SIG-M5 treated with dmso at 0.1 percent for 504 hours (cell line): Measurements from ENCODE around the gene KRTCAP2.

Source experiments
- DNase-seq: peaks from one replicate; lab custom pipeline; 2025; ENCODE audit not compliant: unreplicated experiment; lab: John Stamatoyannopoulos, UW

Gene KRTCAP2

DNA sequence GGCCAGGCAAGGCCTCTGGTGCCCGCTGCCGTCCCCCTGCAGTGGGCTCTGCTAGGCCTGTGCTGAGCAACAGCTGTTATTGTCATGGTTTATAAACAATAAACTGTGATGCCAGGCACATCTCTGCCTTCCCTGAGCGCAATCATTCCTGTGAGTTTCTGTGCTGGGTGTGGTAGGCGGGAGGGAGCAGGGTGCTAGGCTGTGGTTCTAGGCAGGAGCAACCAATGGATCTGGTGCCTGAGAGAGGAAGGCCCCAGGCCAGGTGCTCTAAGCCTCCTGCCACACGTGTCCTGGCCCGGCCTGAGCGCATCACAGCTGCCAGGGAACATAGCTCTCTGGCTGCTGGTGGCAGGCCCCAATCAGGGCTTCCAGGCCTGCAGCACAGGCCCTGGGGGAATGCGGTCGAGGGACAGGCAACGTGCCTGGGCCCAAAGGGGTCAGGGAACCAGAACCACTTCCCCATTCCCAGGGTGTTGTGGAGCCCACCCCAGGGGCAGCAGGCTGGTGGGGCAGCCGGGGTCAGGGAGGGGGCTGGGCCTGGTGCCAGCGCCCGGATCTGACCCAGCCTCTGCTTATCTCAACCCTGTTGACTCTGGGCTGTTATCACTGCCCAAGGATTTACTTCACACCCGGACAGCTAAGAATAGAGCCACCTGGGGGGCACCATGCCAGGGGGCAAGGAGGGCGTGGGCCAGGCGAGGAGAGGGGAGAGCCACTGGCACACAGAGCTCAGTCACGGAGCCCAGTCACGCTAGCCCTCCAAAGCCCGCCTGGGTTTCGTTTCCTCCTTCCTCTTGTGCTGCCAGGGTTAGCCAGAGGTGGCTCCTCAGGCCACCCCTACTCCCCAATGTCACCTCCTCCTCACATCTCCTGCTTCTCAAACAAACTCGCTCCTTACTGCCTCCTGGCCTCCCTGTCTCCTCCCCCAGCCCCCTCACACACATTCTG, 12.0 kb upstream of the KRTCAP2 start:
- DNase-seq = peak; percentile 90

DNA sequence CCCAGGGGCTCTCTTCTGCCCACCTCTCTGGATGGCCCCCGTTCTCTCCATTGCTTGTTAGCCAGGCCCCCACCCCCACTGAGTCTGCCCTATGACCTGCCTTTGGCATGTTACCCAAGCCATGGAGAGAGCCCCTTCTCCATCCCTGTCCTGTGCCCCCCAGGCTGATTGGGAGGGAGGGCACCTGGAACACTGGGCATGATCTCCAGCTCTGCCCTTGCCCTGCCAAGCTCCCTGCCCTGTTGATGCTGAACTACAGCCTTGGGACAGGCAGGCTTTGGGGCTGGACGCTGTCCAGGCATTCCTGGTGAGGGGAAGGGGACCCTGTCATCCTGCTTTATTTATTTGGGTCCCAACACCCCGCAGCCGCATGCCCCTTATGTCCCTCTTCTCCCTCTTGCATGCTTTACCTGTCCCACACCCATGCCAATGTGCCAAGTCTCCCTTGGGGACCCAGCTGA, 11.3 kb upstream of the KRTCAP2 start:
- no peak for DNase-seq

DNA sequence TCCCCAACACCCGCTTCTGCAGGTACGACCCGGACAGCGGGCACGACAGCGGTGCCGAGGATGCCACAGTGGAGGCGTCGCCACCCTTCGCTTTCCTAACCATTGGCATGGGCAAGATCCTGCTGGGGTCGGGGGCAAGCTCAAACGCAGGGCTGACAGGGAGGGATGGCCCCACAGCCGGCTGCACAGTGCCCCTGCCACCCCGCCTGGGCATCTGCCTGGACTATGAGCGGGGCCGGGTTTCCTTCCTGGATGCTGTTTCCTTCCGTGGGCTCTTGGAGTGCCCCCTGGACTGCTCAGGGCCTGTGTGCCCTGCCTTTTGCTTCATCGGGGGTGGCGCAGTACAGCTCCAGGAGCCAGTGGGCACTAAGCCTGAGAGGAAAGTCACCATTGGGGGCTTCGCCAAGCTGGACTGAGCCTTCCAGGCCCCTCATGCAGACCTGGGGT, 10.7 kb upstream of the KRTCAP2 start:
- no peak for DNase-seq

DNA sequence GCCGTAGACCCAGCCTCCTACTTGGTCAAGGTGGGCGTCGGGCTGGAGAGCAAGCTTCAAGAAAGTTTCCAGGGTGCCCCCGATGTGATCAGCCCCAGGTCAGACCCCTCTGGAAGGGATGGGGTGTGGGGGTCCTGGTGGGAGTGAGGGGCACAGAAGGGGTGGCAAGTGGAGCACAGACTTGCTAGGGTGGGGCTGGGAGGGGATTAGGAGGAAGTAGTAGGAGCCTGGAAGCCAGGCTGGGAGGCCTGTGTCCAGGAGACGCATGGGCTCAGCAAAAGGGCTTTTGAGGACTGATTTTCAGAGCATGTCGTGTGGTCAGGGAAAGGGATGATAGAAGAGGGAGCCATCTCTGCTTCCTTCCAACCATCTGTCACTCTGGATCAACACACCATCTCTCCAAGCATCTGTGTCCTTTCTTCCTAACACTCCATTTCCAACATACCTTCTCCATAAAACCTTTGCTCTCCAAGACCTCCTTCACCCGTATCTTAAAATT, 9.0 kb upstream of the KRTCAP2 start:
- DNase-seq = no peak

DNA sequence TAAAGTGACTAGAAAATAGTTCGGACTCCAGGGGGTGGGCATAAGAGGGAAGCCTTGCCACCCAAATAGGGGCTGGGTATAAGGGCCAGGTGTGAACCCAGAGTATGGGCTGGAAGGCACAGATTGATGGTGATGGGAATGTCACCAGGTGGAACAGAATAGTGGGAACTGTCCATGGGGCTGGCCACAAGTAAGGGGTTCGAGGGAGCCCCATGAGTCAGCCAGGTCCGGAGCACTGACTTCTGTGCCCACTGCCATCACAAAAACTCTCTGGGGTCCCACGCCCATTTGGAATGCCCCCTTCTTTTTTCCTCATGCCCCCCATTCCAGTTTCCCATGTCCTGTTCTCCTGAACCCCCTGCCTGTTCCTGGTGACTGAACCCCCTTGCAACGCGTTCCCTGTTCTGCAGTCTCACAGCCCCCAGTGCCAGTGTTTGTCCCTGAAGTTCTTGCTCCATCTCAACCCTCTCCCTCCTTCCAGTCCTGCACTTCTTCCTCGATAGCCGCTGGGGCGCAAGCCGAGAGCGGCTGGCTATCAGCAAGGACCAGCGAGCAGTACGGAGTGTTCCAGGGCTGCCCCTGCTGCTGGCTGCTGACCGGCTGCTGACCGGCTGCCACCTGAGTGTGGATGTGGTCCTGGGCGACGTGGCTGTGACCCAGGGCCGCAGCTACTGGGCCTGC, 8.4 kb upstream of the KRTCAP2 start:
- DNase-seq = no peak

DNA sequence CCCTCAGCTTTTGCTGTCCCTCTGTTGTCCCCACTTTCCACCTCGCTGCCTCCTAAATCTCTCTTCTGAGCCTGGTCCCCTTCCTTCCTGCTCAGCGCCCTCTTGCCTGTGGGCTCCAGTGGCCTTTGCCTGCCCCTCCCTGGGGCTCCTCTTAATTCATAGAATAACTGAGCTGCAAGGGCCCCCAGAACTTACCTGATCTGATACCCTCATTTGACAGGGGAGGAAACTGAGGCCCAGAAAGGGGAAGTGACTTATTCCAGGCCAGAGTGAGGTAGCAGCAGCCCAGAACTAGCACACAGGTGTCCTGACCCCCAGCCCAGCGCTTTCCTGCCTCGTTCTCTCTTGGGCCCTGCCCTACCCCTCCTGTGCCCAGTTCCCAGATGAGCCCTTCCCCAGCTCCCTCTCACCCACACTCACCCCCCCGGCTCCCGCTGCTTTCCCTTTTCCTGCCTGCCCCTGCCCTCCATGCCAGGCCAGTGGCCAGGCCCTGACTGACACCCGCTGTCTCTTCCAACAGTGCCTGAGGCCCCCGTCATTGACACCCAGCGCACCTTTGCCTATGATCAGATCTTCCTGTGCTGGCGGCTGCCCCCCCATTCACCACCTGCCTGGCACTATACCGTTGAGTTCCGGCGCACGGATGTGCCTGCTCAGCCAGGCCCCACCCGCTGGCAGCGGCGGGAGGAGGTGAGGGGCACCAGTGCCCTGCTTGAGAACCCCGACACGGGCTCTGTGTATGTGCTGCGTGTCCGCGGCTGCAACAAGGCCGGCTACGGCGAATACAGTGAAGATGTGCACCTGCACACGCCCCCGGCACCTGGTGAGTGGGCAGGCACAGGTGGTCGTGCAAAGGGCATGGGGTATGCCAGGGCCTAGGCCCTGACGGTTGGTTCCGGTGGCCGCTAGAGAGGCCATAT, 6.3 kb upstream of the KRTCAP2 start:
- no peak for DNase-seq

DNA sequence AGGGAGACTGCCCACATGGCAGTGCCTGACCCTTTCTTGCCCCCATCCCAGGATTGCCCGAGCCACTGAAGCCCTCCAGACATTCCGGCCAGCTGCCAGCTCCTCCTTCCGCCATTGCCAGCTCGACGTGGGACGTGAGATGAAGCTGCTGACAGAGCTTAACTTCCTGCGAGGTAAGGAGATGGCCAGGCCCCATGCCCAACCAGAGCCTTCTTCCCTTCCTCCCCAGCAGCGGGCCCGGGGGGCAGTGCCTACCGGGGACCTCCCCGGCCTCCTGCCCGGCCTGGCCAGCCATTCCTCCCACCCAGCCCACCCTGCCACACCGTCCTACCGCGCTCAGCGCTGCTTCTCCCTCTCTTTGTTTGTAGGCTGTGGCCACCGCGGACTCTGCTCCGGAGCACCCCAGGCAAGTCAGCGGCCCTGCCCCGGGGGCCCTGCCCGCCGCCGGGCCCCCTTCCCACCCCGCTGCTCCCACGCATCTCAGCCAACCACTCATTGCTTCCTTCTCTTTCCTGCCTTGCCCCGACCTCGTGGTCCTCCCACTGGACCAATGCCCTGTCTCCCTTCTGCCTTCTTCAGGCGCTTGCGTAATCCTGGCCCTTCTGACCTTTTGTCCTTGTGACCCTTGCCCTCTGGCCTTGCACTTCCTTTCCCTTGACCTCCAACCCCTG, 5.5 kb upstream of the KRTCAP2 start:
- DNase-seq = no peak

DNA sequence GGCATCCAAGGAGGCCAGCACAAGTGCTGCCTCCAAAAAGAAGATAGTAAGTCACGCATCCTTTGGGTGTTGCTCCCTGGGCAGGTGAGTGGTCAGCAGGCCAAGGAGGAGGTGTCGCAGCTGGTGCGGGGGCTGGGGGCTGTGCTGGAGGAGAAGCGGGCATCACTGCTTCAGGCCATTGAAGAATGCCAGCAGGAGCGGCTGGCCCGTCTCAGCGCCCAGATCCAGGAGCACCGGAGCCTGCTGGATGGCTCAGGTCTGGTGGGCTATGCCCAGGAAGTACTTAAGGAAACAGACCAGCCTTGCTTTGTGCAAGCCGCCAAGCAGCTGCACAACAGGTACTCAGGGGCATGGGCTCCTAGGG, 4.8 kb upstream of the KRTCAP2 start:
- no peak for DNase-seq

DNA sequence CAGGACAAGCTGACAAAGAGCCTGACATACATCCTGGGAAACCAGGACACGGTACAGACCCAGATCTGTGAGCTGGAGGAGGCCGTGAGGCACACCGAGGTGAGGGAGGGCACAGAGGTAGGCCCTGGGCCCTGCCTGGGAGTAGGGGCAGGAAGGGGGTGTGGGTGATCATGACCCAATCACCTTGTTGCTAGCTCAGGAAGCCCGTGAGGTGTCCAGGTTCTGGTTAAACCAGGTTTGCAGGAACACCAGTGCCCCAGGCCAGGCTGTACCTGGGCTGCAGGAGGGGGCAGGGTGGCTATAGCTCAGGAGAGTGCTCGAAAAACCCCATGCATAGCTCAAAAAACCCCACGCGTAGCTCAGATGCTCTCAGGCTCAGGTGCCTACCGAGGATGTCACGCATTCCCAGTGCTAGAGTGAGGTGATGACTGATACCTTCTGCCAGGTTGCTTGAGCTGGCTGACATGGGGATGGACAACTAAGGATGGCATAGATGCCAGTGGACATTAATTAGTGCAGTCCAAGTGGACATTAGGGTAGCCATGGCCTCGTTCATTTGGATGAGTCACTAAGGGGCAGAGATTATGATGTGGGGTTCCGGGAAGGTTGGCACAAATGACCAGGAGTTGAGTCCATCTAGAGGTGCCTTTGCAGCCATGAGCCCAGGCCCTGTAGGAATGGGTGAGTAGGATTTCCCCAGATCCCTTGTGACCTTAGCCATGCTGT, 4.3 kb upstream of the KRTCAP2 start:
- peak; percentile 35 for DNase-seq

DNA sequence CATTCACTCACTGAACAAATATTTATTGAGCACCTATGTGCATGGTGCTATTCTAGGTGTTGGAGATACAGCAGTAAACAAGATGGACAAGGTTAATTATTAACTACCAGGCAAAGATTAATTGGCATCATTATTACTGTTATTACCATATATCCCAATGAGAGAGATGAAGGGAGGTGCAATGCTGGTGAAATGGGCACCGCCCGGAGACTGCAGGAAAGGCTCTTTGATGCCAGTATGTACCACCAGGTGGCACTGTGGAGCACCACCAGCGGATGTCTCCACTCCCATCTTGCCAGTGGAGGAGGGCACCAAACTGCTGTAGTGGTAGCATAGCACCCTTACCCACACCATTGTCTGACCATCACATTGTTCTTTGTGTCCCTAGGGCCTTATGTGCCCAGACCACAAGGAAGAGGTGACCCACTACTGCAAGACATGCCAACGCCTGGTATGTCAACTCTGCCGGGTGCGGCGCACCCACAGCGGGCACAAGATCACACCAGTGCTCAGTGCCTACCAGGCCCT, 3.5 kb upstream of the KRTCAP2 start:
- DNase-seq = peak; percentile 86

DNA sequence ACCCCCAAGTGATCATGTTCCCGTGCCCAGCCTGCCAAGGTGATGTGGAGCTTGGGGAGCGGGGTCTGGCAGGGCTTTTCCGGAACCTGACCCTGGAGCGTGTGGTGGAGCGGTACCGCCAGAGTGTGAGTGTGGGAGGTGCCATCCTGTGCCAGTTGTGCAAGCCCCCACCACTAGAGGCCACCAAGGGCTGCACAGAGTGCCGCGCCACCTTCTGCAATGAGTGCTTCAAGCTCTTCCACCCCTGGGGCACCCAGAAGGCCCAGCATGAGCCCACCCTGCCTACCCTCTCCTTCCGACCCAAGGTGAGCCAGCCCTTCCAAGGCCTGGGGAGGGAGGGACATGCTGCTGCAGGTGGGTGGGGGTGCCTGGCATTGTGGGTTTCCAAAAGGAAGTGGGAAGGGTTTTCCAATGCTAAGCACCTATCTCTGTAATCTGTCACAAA, 2.8 kb upstream of the KRTCAP2 start:
- no peak for DNase-seq

DNA sequence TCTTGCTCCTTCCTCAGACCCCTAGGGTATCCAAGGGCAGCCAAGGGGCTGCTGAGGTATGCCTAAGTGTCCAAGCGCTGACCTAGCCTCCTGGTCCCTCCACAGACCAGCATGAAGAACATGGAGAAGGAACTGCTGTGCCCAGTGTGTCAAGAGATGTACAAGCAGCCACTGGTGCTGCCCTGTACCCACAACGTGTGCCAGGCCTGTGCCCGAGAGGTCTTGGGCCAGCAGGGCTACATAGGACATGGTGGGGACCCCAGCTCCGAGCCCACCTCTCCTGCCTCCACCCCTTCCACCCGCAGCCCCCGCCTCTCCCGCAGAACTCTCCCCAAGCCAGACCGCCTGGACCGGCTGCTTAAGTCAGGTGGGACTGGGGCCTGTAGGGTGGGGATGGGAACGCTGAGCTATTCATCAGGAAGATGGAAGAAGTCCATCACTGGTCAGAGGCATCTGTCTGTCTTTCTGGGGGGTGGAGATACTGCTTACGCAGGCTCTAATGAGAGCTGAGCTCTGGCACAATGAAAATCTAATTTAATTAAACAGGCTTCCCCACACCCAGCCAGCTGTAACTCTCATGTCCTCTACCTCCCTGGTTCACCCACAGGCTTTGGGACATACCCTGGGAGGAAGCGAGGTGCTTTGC, 2.3 kb upstream of the KRTCAP2 start:
- no peak for DNase-seq

DNA sequence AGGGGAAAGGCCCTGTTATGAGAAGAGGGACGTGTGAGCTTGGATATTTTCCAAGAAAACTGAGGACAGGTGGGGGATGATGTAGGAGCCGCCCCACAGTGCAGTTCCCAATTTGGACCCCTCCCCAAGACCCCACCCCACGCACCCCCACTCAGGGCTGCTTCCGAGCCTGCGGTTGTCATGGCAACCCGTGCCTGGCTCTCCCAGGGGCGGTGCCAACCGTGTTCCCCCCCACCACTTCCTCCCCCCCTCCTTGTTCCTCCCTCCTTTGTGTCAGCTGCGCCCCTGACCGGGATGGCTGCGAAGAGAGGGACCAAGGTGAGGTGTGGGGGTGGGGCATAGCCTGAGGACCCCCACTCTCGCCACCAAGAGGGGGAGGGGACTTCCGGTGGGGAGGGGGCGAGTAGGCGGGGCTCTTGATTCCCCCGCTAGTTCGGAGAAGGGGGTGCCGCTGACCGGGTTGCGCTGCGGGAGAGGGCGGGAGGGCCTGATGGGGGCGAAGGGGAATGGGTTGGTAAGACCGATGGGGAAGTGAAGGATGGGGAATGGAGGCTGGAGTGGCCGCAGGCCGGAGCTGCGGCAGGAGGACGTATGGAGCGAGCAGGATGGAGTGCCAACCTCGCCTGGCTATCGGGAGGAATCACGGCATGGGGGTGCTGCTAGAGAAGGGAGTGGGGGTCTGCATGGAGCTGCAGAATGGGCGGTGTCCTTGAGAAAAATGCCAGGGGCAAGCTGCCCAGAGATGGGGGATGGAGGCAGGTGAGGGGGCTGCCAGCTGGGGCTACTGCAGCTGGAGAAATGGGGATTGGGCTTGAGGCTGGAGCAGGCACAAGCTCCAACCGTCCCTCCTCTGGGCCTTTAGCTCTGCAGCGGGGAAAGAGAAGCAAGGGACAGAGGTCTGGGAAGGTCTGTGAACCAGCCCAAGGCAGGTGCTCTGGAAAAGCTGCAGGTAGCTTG, 1.5 kb upstream of the KRTCAP2 start:
- no peak for DNase-seq

DNA sequence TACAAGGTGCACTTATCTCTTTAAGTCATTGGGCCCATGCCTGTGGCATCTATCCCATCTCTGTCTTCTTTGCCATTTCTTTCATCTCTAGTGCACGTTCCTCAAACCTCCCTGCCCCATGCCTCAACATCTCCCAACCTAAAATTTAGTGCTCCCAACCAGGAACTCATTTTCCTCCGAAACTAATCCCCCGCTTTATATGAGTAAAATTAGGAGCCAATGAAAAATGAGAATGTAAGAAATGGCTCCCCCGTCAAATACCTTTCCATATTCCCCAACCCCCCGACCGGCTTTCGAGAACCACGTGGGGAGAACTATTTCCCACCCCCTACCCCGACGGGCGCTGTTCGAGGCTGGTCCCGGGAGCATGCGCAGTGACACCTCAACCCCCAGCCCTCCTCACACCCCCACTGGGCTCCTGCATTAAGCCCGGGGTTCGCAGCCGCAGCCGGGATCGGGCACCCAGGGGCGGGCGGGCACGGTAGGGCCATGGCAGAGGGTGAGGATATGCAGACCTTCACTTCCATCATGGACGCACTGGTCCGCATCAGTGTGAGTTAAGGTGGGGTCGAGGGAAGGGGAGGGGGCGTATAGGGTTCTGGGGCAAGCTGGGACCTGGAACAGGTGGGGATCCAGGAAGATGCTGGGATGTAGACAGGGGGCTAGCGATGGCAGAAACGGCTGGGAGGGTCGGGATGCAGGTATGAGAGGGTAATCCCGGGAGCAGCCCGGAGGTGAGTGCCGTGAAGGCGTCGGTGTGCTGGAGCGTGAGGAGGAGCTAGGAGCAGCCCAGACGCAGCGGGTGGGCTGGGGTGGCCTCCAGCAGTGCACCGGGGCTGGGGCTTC, 597 bp upstream of the KRTCAP2 start, which contains the start of gene TRIM46:
Gene TRIM46, plus strand, starts transcription at position 372 of the 846 bp plus-strand sequence. Its CDS starts 118 bp downstream, at position 490.
- peak; percentile 68 for DNase-seq

DNA sequence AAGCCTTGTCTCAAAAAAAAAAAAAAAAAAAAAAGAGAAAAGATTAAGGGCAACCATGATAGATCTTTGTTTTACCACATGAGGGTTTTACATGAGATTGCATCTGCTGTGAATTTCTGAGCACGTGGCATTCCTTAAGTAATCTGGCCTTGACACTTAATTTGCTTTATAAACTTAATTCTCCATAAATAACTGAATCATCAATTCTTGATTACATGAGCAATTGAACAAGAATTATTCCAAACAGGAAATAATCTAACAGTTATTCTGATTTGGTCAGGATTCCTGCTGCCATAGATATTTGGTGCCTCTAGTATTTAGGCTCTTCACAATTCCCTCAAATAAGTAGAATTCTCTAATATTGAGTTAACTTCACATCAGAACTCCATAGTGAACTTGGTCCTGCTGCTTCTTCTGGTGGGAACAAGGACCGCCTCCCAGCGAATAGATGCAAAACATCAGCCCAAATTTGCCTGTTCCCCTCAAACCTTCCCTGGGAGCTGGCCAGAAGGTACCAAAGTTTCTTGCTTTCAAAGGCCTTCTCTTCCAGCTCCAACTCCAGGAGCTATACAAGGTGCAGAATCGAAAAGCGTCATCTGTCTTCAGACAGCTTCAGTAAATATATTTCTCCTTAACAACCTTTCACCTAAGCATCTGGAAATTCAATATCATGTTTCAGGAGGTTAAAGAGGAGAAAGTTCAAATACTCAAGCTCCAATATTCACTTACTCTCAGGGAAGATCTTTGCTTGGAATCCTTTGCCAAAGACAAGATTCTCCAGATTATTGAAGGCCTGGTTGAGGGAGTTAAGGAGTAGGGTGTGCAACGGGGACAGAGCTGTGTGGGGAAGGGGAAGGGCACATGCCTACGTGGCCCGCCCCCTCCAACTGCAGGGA, 1.0 kb downstream of the KRTCAP2 start:
- DNase-seq = no peak

DNA sequence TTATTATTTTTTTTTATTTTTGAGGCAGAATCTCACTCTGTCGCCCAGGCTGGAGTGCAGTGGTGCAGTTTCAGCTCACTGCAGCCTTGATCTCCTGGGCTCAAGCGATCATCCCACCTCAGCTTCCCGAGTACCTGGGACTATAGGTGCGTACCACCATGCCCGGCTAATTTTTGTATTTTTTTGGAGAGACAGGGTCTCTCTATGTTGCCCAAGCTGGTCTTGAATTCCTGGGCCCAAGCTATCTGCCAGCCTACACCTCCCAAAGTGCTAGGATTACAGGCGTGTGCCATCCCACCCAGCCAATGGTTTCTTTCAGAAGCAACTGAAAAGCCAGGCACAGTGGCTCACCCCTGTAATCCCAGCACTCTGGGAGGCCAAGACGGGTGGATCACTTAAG, 2.3 kb downstream of the KRTCAP2 start:
- no peak for DNase-seq
